Endometrial microvascular endothelial cells (primary cell): ENCODE measurements around the gene TPM4. TPM values are rescaled to one million over a fixed set of nuclear protein-coding genes. Genes with fewer than 3 reads are reported as not detected.

Source experiments
- in situ Hi-C: cut with HindIII; loops from 2 replicates; pipeline ENCODE4 v1.10.0; 2017; ENCODE audit warnings: low sequenced_read_pairs, low pct_unique_long_range_greater_than_20kb; ENCODE audit errors: inconsistent ontology term
- total RNA-seq: library from RNA; depleted of rRNA; stranded (reverse); fragments of >200 nt; gene quantifications from one replicate; pipeline ENCODE4 v1.2.3, GENCODE V29; 2015; ENCODE audit errors: inconsistent ontology term

TPM4 gene
- total RNA-seq, 1 donor from 2014 or later: 1,107 TPM

DNA sequence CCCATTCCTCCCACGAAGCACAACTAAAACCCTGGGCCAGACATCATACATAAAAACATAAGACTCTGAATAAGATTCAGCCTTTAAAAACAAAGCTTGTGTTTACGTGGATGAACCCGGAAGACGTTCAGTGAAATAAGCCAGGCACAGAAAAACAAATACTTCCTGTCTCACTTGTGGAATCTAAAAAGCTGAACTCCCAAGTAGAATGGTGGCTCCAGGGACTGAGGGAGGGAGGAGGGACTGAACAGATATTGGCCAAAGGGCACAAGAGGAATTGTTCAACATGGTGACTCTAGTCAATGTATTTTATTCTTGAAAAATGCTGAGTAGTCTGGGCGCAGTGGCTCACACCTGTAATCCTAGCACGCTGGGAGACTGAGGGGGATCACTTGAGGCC is 35.7 kb upstream of the TPM4 start:
- in situ Hi-C loops: no loop called here

DNA sequence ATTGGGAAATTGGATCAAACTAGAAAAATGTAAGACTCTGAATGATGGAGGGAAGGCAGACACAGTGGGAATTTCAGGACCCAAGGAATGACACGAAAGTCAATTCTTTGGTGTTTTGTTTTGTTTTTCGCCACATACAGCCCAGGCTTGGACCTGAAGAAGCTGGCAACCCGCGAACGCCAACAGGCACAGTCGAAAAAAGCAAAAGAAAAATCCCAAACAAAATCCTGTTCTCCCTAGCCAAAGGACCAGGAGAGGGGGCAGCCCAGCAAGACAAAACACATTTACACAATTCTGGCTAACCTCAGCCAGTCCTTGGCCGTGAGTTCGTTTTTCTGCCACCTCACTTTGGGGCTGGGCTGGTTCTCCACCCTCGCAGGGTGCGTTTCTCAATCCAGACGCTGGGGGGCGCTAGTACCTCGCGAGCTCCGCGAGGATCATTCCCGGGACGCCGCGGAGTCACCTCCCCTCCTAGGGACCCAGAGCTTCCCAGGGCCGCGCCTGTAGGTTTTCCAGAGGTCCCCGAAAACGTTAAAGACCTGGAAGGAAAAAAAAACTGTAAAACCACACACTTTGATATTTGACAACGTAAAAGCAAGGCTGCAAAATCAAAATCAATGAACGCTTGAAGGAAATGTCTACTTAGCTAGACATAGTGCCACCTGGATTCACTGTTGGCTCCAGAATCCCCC is 34.9 kb upstream of the TPM4 start:
- in situ Hi-C loops: no loop called here

DNA sequence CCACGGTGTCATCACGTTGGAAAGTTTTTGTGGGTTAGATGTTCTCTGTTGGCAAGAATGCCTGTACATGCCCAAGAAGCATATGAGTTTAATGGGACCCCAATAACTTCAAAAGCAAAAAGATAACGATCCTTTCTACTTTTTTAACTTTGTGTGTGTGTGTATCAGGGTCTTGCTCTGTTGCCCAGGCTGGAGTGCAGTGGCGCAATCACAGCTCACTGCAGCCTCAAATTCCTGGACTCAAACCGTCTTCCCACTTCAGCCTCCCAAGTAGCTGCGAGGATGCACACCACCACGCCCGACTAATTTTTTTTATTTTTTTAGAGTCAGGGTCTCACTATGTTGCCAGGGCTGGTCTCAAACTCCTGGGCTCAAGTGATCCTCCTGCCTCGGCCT is 34.3 kb upstream of the TPM4 start:
- in situ Hi-C loops: no loop called here

DNA sequence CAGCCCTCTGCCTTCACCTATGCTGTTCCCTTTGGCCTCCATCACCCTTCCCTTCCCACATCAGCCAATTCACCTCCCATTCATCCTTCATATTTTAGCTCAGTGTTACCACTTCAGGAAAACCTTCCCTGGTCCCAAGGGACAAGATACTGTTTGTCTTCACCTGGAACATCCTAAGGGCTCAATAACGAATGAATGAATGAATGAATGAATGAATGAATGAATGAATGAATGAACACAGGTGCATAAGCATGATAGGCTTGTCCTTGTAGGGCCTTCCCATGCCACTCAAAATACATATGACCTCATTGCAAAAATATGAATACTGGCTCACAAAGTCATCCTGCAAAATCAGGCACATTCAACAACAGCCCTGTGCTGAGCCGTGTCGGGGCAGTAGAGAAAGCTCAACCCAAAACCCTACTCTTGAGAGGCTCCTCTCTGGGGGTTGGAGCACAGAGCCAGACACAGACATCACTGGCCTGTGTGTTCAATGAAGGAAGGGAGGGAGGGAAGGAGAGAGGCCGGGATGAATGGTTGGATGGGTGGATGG is 33.7 kb upstream of the TPM4 start:
- in situ Hi-C loops: no loop called here

DNA sequence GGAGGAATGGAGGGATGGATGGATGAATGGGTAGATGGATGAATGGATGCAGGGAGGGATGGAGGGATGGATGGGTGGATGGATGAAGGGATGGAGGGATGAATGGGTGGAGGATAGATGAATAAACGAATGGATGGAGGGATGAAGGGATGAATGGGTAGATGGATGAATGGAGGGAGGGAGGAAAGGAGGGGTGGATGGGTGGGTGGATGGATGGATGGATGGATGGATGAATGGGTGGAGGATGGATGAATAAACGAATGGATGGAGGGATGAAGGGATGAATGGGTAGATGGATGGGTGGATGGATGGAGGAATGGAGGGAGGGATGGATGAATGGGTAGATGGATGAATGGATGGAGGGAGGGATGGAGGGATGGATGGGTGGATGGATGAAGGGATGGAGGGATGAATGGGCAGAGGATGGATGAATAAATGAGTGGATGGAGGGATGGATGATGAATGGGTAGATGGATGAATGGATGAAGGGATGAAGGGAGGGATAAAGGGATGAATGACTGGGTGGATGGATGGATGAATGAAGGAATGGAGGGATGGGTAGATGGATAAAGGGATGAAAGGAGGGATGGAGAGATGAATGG is 33.0 kb upstream of the TPM4 start:
- in situ Hi-C loops: no loop called here

DNA sequence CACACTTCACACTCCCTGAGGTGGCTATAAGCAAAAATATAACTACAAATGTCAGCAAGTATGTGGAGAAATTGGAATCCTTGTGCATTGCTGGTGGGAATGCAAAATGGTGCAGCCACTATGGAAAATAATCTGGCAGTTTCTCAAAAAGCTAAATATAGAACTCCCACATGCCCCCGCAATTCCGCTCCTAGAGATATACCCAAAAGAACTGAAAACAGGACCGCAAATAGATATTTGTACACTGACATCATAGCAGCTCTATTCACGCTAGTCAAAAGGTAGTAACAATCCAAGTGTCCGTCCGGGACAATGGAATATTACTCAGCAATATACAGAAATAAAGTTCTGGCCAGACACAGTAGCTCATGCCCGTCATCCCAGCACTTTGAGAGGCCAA is 31.5 kb upstream of the TPM4 start:
- in situ Hi-C loops: no loop called here

DNA sequence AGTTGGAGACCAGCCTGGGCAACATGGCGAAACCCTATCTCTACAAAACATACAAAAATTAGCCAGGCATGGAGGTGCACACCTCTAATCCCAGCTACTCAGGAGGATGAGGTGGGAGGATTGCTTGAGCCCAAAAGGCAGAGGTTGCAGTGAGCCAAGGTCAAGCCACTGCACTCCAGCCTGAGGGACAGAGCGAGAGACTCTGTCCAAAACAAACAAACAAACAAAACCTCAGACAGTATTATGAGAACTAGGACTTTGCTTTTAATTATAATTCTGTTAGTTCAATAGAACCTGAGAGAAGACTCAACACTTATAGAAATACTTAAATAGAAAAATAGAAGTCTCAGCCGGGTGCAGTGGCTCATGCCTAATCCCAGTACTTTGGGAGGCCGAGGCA is 31.1 kb upstream of the TPM4 start:
- in situ Hi-C loops: no loop called here

DNA sequence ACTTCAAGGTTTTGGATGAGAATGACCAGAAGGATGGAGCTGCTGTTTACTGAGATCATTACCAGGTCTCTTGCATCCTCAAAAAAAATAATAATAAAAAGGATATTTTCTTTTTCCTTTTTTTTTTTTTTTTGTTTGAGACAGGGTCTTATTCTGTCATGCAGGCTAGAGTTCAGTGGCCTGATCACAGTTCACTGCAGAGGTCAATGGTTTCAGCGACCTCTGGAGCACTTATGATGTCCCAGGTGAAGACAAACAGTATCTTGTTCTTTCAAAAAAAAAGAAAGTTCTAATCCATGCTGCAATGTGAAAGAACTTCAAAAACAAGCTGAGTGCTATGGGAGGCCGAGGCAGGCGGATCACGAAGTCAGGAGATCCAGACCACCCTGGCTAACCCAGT is 30.4 kb upstream of the TPM4 start:
- in situ Hi-C loops: no loop called here

DNA sequence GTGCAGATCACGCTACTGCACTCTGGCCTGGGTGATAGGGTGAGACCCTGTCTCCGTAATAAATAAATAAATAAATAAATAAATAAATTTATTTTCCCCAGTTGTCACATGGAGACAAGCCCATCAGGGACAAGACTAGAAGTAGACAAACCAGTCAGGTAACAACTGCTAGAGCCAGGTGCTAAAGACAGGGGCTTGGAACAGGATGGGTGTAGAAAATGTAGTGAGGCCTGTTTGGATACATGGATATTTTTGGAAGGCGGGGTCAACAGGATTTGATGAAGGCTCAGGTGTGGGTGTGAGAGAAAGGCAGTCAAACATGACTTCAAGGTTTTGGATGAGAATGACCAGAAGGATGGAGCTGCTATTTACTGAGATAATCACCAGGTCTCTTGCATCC is 27.7 kb upstream of the TPM4 start:
- in situ Hi-C loops: no loop called here

DNA sequence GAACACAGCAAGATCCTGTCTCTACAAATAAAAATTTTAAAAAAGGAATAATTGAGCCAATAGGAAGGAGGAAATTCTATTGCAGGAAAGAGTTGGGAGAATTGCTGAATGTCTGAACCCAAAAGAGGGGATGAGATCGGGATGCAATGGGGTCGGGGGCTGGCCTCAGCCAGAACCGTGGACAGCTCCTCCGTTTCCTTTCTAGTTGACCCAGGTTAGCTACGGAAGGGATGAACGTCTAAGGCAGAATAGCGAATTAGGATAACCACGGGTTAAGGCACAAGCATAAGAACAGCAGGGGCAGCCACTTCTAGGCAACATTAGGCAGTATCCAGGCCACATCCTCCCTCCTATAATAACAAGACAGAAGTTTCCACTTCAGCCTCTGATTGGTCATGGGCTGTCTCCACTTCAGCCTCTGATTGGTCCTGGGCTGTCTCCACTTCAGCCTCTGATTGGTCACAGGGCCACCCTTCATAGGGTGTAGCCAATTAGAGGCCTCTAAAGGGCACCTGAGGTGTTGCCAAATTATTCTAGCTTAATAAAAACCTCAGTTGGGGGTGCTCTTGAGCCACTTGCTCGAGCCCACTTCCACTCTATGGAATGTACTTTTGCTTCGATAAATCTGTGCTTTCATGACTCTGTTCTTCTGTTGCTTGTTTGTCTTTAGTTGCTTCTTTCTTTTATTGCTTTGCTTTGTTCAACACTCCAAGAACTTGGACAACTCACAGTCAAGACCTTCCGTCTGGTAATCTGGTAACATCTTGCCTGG is 24.9 kb upstream of the TPM4 start:
- in situ Hi-C loops: no loop called here

DNA sequence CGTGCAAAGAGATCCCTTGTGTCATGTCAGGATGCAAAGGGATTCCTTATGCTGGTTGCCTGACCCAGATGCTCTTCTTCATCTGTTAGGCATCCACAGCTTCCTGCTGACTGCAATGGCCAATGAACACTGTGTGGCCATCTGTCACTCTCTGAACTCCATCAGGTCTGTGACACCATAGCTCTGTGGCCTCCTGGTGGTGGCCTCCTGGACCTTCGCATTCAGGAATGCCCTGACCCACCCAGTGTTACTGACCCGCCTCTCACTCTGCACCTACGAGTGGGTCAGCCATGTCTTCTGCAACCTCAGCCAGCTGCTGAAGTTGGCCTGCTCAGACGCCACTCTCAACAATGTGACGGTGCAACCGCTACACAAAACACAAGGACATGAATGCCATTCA is 23.9 kb upstream of the TPM4 start:
- in situ Hi-C loops: no loop called here

DNA sequence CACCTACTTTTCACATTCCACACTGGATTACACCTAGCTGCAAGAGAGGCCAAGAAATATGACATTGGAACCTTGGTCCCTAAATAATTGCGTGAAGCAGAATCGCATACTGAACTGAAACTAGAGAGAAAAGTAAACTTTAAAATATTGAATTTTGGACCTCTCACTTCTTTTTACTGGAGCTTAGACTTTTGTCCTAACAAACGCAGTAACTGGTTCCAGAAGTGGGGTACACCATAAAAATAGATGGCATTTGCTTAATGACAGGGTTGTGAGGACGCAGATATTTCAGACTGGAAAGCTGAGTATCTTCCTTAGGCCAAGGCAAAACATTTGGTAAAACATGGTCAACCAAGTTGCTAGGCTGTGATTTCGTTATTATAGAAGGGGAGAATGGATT is 19.2 kb upstream of the TPM4 start:
- in situ Hi-C loops: no loop called here

DNA sequence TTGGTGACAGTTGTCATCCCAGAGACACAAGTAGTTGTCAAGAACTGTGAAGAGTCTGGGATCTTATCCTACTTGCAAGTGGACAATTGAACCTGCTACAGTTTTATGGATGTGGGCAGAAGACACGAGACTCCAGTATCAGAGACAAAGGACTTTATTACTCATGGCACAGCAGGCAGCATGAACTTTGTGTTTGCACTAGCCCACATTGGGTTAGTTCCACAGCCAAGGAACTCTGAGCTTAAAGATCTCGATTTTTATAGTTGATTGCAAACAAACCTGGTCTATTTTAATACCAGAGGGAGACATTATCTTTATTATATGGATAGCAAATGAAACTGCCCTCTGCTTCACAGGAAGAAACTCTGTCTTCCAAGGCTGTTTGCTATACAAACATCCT is 16.0 kb upstream of the TPM4 start:
- in situ Hi-C loops: no loop called here

DNA sequence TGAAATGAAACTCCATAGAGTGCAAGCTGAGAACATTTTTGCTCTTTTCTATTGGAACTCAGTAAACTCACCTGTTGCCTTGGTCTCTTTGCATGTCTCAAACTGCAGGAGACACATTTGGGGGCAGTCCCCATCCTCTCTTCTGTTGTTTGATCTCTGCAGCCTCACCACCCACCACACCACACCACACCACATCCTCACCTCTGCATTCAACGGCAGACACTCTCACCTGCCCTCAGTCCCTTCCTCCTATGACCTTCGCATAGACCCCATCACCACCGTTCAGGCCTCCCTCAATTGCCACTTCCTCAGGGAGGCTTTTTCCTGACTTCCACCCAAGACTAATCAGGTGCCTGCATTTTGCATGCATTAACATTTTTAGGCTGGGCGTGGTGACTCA is 14.4 kb upstream of the TPM4 start:
- in situ Hi-C loops: no loop called here

DNA sequence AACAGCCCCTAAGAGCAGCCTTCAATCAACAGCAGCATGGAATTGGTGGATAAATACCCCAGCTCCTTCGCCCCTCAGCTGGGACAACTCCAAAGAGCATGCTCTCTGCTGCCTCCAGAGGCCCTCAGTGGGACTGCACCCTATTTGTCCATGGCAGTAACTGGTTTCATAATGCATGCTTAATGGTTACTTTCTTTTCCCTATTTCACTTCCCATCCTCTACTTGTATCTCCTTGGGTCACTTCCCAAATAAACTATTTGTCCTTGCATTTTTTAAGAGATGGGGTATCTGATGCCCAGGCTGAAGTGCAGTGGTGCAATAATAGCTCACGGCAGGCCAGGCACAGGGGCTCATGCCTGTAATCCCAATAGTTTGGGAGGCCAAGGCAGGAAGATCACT is 13.5 kb upstream of the TPM4 start:
- in situ Hi-C loops: no loop called here

DNA sequence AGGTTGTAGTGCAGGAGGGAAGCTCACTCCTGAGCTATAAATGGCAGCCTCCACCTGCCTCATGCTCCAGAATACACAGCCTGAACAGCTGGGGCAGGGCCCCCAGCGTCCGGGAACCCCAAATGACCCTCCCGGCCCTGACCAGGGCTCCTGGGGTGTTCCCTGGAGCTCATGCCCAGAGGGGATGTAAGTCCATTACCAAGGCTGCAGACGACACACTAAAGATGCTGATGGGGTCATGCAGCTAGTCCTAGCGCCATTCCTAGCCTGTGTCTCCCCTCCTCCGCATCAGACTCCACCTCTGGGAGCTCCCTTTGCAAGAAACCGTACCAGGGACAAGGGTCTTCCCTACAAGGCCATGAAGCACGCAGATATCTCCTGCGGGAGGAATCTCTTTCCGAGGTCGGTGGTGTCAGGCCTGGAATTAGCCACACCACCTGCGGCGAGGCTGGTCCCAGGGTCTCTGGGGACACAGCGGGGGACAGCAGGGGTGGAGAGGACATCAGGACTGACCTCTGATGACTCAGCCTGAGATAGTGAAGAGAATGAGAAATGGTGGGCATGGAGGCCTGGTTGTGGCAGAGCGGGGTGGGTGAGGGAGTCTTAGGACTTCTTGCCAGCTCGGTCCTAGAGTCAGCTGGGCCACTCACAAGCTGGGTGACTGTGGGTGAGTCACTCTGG is 11.9 kb upstream of the TPM4 start:
- in situ Hi-C loops: no loop called here

DNA sequence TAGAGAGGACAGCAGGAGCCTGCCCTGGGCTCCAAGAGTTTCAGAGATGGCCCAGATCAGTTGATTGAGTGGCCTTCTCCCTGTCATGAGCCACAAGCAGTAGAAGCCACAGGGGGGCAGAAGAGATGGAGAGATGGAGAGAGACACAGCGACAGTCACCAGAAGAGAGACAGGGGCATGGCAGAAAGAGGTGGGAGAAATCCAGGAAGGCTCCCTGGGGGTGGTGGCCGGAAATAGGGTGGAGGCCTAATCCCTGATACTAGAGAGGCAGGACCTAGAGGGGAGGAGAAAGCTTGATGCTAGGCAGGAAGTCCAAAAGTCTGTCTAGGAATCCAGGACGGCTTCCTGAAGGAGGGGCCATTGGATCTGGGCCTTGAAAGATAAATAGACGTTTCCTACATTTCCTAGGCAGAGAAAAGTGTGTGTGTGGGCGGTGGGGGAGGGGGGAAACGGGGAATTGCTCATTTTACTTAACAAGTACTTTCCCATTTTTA is 9.6 kb upstream of the TPM4 start:
- in situ Hi-C loops: no loop called here

DNA sequence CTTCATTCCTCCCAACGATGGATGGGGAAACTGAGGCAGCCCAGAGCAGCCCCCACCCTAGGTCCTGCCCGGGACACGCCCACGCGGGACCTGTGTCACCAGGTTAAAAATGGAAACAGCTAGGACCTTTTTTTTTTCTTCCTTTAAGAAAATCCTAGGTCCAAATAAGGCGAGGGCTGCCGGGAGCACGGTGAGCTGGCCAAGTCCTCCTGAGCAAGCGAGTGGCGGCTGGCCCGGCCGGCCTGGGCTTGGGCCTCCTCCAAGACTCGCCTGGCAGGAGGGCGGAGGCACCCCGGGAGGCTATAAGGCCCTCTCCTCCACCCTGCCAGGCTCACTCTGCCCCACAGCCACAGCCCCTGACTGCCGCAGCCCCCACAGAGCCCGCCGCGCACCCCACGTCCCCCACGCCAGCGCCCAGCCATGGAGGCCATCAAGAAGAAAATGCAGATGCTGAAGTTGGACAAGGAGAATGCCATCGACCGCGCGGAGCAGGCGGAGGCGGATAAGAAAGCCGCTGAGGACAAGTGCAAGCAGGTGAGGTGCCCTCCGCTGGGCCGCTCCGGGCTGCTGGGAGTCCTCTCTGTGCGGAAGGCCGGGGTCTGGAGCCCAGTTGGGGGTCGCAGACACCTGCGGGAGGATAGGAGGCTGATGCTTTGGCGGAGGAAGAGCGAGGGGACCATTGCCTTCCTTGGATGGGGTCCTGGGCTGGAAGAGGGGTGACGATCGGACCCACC is 8.9 kb upstream of the TPM4 start:
- in situ Hi-C loops: no loop called here
